Heart left ventricle (tissue), 16 donors: ENCODE results near the gene NAGS. TPM values are rescaled to one million over a fixed set of nuclear protein-coding genes. Genes with fewer than 3 reads are reported as not detected.

Experiments
- ATAC-seq, 4 donors: fragments of 200-7000 bp; cut with Tn5 transposase; one replicate each; pipeline ENCODE4 v1.9.1; 2020 to 2022; ENCODE audit warnings: moderate library complexity in 4 of 4, mild to moderate bottlenecking in 3 of 4, moderate number of reproducible peaks in 1 of 4
- DNase-seq, 5 donors: peaks; one replicate each; pipeline ENCODE4 v3.0.0-alpha.2; 2020
- H3K27ac ChIP-seq, 12 donors: fragments of 200-600 bp; sonication (generic) in 4 of 12; one replicate each; pipeline versions ENCODE4 v1.5.0 to v1.8.0; 2016 to 2022; ENCODE audit warnings: mild to moderate bottlenecking in 2 of 12
- H3K27me3 ChIP-seq, 9 donors: fragments of 200-600 bp; sonication (generic) in 2 of 9; one replicate each; pipeline versions ENCODE4 v1.5.1 to v1.8.0; 2016 to 2022; ENCODE audit warnings: mild to moderate bottlenecking in 3 of 9
- H3K36me3 ChIP-seq, 9 donors: fragments of 200-600 bp; sonication (generic) in 2 of 9; one replicate each; pipeline versions ENCODE4 v1.5.0 to v1.8.0; 2018 to 2022; ENCODE audit warnings: mild to moderate bottlenecking in 2 of 9
- H3K4me1 ChIP-seq, 12 donors: fragments of 200-600 bp; sonication (generic) in 4 of 12; one replicate each; pipeline versions ENCODE4 v1.5.0 to v1.8.0; 2016 to 2022; ENCODE audit warnings: mild to moderate bottlenecking in 3 of 12
- H3K4me3 ChIP-seq, 12 donors: fragments of 200-600 bp; sonication (generic) in 4 of 12; one replicate each; pipeline versions ENCODE4 v1.5.0 to v1.8.0; 2017 to 2022; ENCODE audit warnings: mild to moderate bottlenecking in 9 of 12, moderate library complexity in 4 of 12
- H3K9me3 ChIP-seq, 12 donors: fragments of 200-600 bp; sonication (generic) in 4 of 12; one replicate each; pipeline versions ENCODE4 v1.5.0 to v1.8.0; 2016 to 2022; ENCODE audit warnings: mild to moderate bottlenecking in 1 of 12
- POLR2A ChIP-seq, 2 donors: fragments of 450-650 bp; IDR thresholded peaks; one replicate each; pipeline ENCODE4 v1.6.1; 2017; ENCODE audit warnings: antibody characterized with exemption in 2 of 2, mild to moderate bottlenecking in 2 of 2, moderate library complexity in 2 of 2
- WGBS, 4 donors: extraction: QIAGEN DNeasy Blood & Tissue Kit in 2 of 4; methylation state at CpG; one replicate each; pipeline versions ENCODE4 v1.1.5 to v1.1.7; 2013 to 2018; 5-methylcytosine and 5-hydroxymethylcytosine counted together
- intact Hi-C, 10 donors: fragments of 100-400 bp; cut with DNase I; formaldehyde crosslinking; loops; one replicate each; pipeline versions ENCODE4 v1.11.1 to v1.14.2; 2022
- polyA plus RNA-seq, 2 donors: library from polyadenylated mRNA; stranded (reverse); fragments of 200-250 nt; gene quantifications; one replicate each; pipeline ENCODE4 v1.2.3, GENCODE V29; 2013
- total RNA-seq, 9 donors: library from RNA; depleted of rRNA in 2 of 9; stranded (reverse); fragments of >200 nt in 2 of 9; fragmentation: NEBNext Ultra II Directional in 3 of 9; extraction: Animal tissue kit (Norgen Biotek cat#: 25700) in 3 of 9; gene quantifications; one replicate each; pipeline versions ENCODE4 v1.1.0 to v1.2.4, GENCODE V29; 2016 to 2023
- TF ChIP-seq, protein P1 (sequence below), 12 donors: fragments of 200-600 bp; sonication (generic) in 4 of 12; IDR thresholded peaks; one replicate each; pipeline versions ENCODE4 v1.5.0 to v1.8.0; 2018 to 2022; ENCODE audit warnings: antibody characterized with exemption in 12 of 12, mild to moderate bottlenecking in 5 of 12
- donor health status: ischemic (EF 13 %, LVEDD 7.1; RV severe dilation, severe dysfunction).
- donor health status: healthy with polysubstance abuse.
- donor health status: DM: no; HTN: yes; CAD: no.
- donor health status: DM: no; HTN: no; CAD: no.
- donor health status: ischemic (EF 25% LVEDD 6.9; RV normal size, moderate dysfunction).
- donor health status: ischemic (EF 25% LVEDD 5.7; RV mildly dilated, moderate dysfunction).
- donor health status: healthy.
- donor health status: DM: yes; HTN: yes; CAD: no.
- donor health status: ischemic (EF 35%, LVEDD 5.7; RV mildly dilated, moderate dysfunction).
- donor health status: nonischemic (EF 11% LVEDD 7.7; RV severe dilation, severe dysfunction).
- donor health status: DM: yes; HTN: yes; CAD: no.
- donor health status: PGD.
- donor health status: ischemic (EF 29% LVEDD 5.4; RV normal size, mild dysfunction).
- donor health status: nonischemic (EF 23%, LVEDD 6.1; RV moderate dilation, normal function).

Gene NAGS
- total and polyA plus RNA-seq, 11 donors = 0.20 to 1.2 (median 0.57) TPM

GRCh38 chr17:43976963-43977837, 27.2 kb upstream of the NAGS start:
- H3K27me3 ChIP-seq = peaks cover 0 to 40% (median 0%) of the 10 kb centered on the region in 9 donors
- H3K4me1 ChIP-seq = no peaks in the 10 kb centered on the region
- no peak for ATAC-seq
- no peak overlapping the region for H3K4me3 ChIP-seq
- 71 to 81% (median 77%) methylated on average over 9 of the region's 9 CpGs for WGBS, 4 donors
- intact Hi-C loops = no loop called here
- TF ChIP-seq POLR2A (IDR thresholded peaks at IDR 0.05) = no peak
- TF ChIP-seq, protein P1, sequence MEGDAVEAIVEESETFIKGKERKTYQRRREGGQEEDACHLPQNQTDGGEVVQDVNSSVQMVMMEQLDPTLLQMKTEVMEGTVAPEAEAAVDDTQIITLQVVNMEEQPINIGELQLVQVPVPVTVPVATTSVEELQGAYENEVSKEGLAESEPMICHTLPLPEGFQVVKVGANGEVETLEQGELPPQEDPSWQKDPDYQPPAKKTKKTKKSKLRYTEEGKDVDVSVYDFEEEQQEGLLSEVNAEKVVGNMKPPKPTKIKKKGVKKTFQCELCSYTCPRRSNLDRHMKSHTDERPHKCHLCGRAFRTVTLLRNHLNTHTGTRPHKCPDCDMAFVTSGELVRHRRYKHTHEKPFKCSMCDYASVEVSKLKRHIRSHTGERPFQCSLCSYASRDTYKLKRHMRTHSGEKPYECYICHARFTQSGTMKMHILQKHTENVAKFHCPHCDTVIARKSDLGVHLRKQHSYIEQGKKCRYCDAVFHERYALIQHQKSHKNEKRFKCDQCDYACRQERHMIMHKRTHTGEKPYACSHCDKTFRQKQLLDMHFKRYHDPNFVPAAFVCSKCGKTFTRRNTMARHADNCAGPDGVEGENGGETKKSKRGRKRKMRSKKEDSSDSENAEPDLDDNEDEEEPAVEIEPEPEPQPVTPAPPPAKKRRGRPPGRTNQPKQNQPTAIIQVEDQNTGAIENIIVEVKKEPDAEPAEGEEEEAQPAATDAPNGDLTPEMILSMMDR (IDR thresholded peaks at IDR 0.05) = no peak
- no peaks in the 10 kb centered on the region for H3K9me3 ChIP-seq
- DNase-seq = no peak
- no peak overlapping the region for H3K27ac ChIP-seq
- no peaks in the 10 kb centered on the region for H3K36me3 ChIP-seq

DNA sequence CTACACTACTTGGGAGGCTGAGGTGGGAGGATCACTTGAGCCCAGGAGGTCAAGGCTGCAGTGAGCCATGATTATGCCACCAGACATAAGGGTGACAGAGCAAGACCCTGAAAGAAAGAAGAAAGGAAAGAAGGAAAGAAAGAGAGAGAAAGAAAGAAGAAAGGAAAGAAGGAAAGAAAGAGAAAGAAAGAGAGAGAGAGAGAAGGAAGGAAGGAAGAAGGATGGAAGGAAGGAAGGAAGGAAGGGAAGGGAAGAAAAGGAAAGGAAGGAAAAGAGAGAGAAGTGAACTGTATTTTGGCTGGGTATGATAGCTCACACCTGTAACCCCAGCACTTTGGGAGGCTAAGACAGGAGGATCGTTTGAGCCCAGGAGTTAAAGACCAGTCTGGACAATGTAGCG, 26.3 kb upstream of the NAGS start:
- Histone ChIP-seq H3K27me3 (peaks cover 0 to 46% (median 3%) of the 10 kb centered on the region in 9 donors), H3K36me3 (no peaks in the 10 kb centered on the region), H3K9me3 (no peaks in the 10 kb centered on the region), H3K4me1 (no peaks in the 10 kb centered on the region), H3K27ac (no peak overlapping the region), H3K4me3 (no peak overlapping the region)
- DNase-seq (no peak), ATAC-seq (no peak)
- 71 to 88% (median 75%) methylated on average over 2 of the region's 2 CpGs for WGBS, 4 donors
- TF ChIP-seq, protein P1 (IDR thresholded peaks at IDR 0.05) = no peak
- no peak for TF ChIP-seq POLR2A (IDR thresholded peaks at IDR 0.05)
- intact Hi-C loops = no loop called here

DNA sequence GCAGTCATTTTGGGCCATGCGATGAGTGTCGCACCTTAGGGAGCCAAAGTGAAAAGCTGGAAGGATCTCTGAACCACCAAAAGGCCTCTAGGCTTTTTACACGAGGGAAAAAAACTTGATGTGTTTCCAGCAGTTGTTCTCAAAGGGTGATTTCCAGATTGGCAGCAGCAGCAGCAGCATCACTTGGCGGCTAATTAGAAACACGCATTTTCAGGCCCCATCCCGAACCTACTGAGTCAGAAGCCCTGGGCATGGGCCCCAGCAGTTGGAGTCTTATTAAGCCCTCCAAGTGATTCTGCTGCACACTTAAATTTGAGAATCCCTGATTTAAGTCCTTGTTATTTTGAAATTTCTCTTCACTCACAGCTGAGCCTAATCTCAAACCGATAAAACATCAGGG, 25.4 kb upstream of the NAGS start:
- no peak for TF ChIP-seq POLR2A (IDR thresholded peaks at IDR 0.05)
- TF ChIP-seq, protein P1 (IDR thresholded peaks at IDR 0.05) = no peak
- DNase-seq (no peak), ATAC-seq (no peak)
- H3K27me3 ChIP-seq = peaks cover 0 to 52% (median 7%) of the 10 kb centered on the region in 9 donors
- H3K9me3 ChIP-seq = no peaks in the 10 kb centered on the region
- WGBS, 4 donors = 75 to 80% (median 78%) methylated on average over 7 of the region's 7 CpGs
- H3K36me3 ChIP-seq = no peaks in the 10 kb centered on the region
- H3K27ac ChIP-seq = no peak overlapping the region
- H3K4me1 ChIP-seq = peaks cover 0 to 9% (median 4%) of the 10 kb centered on the region in 12 donors
- H3K4me3 ChIP-seq = no peak overlapping the region
- intact Hi-C loops = no loop called here

DNA sequence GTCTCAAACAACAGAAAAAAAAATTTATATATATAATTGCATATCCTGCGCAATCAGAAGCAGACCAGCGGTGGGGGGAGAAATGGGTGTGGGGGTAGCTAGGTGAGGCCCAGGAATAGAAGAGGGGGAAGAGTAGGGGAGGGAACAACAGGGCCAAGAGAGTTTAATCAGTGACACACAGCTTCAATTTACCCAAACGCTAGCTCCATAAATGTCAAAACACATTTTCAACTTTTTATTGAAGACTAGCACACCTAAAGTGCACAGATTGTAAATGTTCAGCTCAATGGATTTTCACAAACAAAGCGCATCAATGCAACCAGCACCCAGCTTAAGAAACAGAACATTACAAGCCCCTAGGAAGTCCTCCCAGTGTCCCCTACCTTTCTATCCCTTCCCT, 24.8 kb upstream of the NAGS start:
- 85 to 93% (median 87%) methylated on average over 4 of the region's 4 CpGs for WGBS, 4 donors
- intact Hi-C loops = no loop called here
- no peaks in the 10 kb centered on the region for H3K36me3 ChIP-seq
- no peak overlapping the region for H3K4me3 ChIP-seq
- H3K27me3 ChIP-seq = peaks cover 0 to 58% (median 9%) of the 10 kb centered on the region in 9 donors
- H3K4me1 ChIP-seq = peaks cover 0 to 14% (median 6%) of the 10 kb centered on the region in 12 donors
- ATAC-seq (no peak), DNase-seq (no peak)
- H3K9me3 ChIP-seq = no peaks in the 10 kb centered on the region
- H3K27ac ChIP-seq = no peak overlapping the region
- TF ChIP-seq, protein P1 (IDR thresholded peaks at IDR 0.05) = no peak
- no peak for TF ChIP-seq POLR2A (IDR thresholded peaks at IDR 0.05)
